Measurements from ENCODE around the gene NRDC. TPM values are rescaled to one million over a fixed set of nuclear protein-coding genes. Genes with fewer than 3 reads are reported as not detected.

Gene NRDC
- total RNA-seq, 2 experiments from 2014 or later = 119 to 124 TPM

- intact Hi-C loops (cut with micrococcal nuclease) = no loop called here
- no peak overlapping the region for H3K27ac Mint-ChIP-seq
- ChIA-PET CTCF (no interaction called here), POLR2A (no interaction called here)
- H3K27me3 Mint-ChIP-seq = no peaks in the 10 kb centered on the region
- ATAC-seq = no peak
- H3K4me1 Mint-ChIP-seq (ENCODE audit: low read depth) = no peaks in the 10 kb centered on the region
- no peak overlapping the region for H3K4me3 Mint-ChIP-seq
- no peaks in the 10 kb centered on the region for H3K9me3 Mint-ChIP-seq
- no peak for DNase-seq
- no peak for TF ChIP-seq CTCF (IDR thresholded peaks at IDR 0.05)
- peaks cover 17% of the 10 kb centered on the region for H3K36me3 Mint-ChIP-seq (ENCODE audit: low read depth)
Measured at GRCh38 chr1:51818487-51818886, 60.0 kb downstream of the NRDC start.

GRCh38 chr1:51814513-51814912 lies 64.0 kb downstream of the NRDC start:
- no peaks in the 10 kb centered on the region for H3K4me1 Mint-ChIP-seq (ENCODE audit: low read depth)
- H3K36me3 Mint-ChIP-seq (ENCODE audit: low read depth) = peaks cover 11% of the 10 kb centered on the region
- TF ChIP-seq CTCF (IDR thresholded peaks at IDR 0.05) = no peak
- no peaks in the 10 kb centered on the region for H3K27me3 Mint-ChIP-seq
- ChIA-PET CTCF (no interaction called here), POLR2A (no interaction called here)
- no peak overlapping the region for H3K4me3 Mint-ChIP-seq
- ATAC-seq = no peak
- DNase-seq = no peak
- H3K9me3 Mint-ChIP-seq = no peaks in the 10 kb centered on the region
- no peak overlapping the region for H3K27ac Mint-ChIP-seq
- intact Hi-C loops (cut with micrococcal nuclease) = no loop called here

GRCh38 chr1:51799372-51799771 lies 79.2 kb downstream of the NRDC start:
- Mint-ChIP-seq H3K9me3 (no peaks in the 10 kb centered on the region), H3K27ac (no peak overlapping the region), H3K36me3 (ENCODE audit: low read depth) (peaks cover 23% of the 10 kb centered on the region), H3K4me1 (ENCODE audit: low read depth) (no peaks in the 10 kb centered on the region), H3K27me3 (no peaks in the 10 kb centered on the region), H3K4me3 (no peak overlapping the region)
- CTCF ChIA-PET = interaction anchor here (1.4 kb wide), 1 partner anchor 31 kb away, joined by 5 read pairs; no protein-coding TSS in a partner anchor
- POLR2A ChIA-PET = interaction anchor here (0.6 kb wide), 1 partner anchor 56 kb away, joined by 4 read pairs; no protein-coding TSS in a partner anchor
- DNase-seq (no peak), ATAC-seq (no peak)
- TF ChIP-seq CTCF (IDR thresholded peaks at IDR 0.05) = no peak
- intact Hi-C loops (cut with micrococcal nuclease) = no loop called here

GRCh38 chr1:51794868-51795267 lies 83.7 kb downstream of the NRDC start:
- H3K27ac Mint-ChIP-seq = no peak overlapping the region
- peaks cover 13% of the 10 kb centered on the region for H3K4me1 Mint-ChIP-seq (ENCODE audit: low read depth)
- intact Hi-C loops (cut with micrococcal nuclease) = no loop called here

GRCh38 chr1:51794260-51794659 lies 84.3 kb downstream of the NRDC start:
- no peak for ATAC-seq
- Mint-ChIP-seq H3K4me3 (no peak overlapping the region), H3K9me3 (no peaks in the 10 kb centered on the region), H3K4me1 (ENCODE audit: low read depth) (peaks cover 13% of the 10 kb centered on the region), H3K36me3 (ENCODE audit: low read depth) (peaks cover 30% of the 10 kb centered on the region), H3K27me3 (no peaks in the 10 kb centered on the region), H3K27ac (peak overlapping the region; percentile 49)
- POLR2A ChIA-PET = interaction anchor here (0.8 kb wide), 1 partner anchor 16 kb away, joined by 3 read pairs; no protein-coding TSS in a partner anchor
- no peak for TF ChIP-seq CTCF (IDR thresholded peaks at IDR 0.05)
- intact Hi-C loops (cut with micrococcal nuclease) = no loop called here
- DNase-seq = no peak
- CTCF ChIA-PET = no interaction called here

More at GRCh38 chr1:51794868-51795267, 83.7 kb downstream of the NRDC start:
- CTCF ChIA-PET = no interaction called here
- H3K9me3 Mint-ChIP-seq = no peaks in the 10 kb centered on the region
- no peak for TF ChIP-seq CTCF (IDR thresholded peaks at IDR 0.05)
- DNase-seq (no peak), ATAC-seq (no peak)
- H3K4me3 Mint-ChIP-seq = no peak overlapping the region
- no peaks in the 10 kb centered on the region for H3K27me3 Mint-ChIP-seq
- peaks cover 24% of the 10 kb centered on the region for H3K36me3 Mint-ChIP-seq (ENCODE audit: low read depth)
- POLR2A ChIA-PET = no interaction called here

All from activated CD8-positive, alpha-beta T cell treated with anti-CD3 and anti-CD28 coated beads for 36 hours (primary cell).